Keratinocyte (primary cell): ENCODE measurements around the gene KLRC3. TPM values are rescaled to one million over a fixed set of nuclear protein-coding genes. Genes with fewer than 3 reads are reported as not detected.
A peak's percentile ranks its signal among the peaks of the same experiment; 100 is the strongest.

Source experiments
- DNase-seq: peaks from one replicate; pipeline ENCODE4 v3.0.0-alpha.2; 2011; ENCODE audit warnings: low read depth, missing footprints, low spot score
- FAIRE-seq: peaks from 2 replicates; lab custom pipeline; 2011; peaks lifted over from hg19 to GRCh38; lab: Jason Lieb, UNC
- H2AFZ ChIP-seq: 2 replicates; pipeline ENCODE4 v1.6.0; 2012; ENCODE audit warnings: low read length, control low read depth, inconsistent platforms; ENCODE audit not compliant: control insufficient read depth
- H3K27ac ChIP-seq: 2 replicates; pipeline ENCODE4 v1.5.1; 2011; ENCODE audit warnings: low read length; ENCODE audit not compliant: control insufficient read depth, insufficient read depth
- H3K27me3 ChIP-seq: 3 replicates; pipeline ENCODE4 v1.6.0; 2011; ENCODE audit warnings: low read length; ENCODE audit not compliant: control insufficient read depth, insufficient read depth; ENCODE audit errors: extremely low read depth
- H3K36me3 ChIP-seq, 2 experiments: 2 replicates in 1 of 2; 3 replicates in 1 of 2; pipeline ENCODE4 v1.5.1; 2011; ENCODE audit warnings: low read length in 2 of 2, mild to moderate bottlenecking in 1 of 2; ENCODE audit not compliant: control insufficient read depth in 2 of 2, insufficient read depth in 2 of 2; ENCODE audit errors: extremely low read depth in 1 of 2
- H3K4me1 ChIP-seq: 3 replicates; pipeline ENCODE4 v1.5.1; 2011; ENCODE audit warnings: low read length; ENCODE audit not compliant: control insufficient read depth, insufficient read depth; ENCODE audit errors: extremely low read depth
- H3K4me2 ChIP-seq: 3 replicates; pipeline ENCODE4 v1.6.0; 2011; ENCODE audit warnings: low read depth, low read length; ENCODE audit not compliant: control insufficient read depth, insufficient read depth; ENCODE audit errors: extremely low read depth
- H3K4me3 ChIP-seq, 3 experiments: fragments of 200-600 bp in 1 of 3; sonication (generic) in 1 of 3; 2 replicates in 2 of 3; 3 replicates in 1 of 3; pipeline ENCODE4 v1.5.1; 2011 to 2016; ENCODE audit warnings: low read length in 3 of 3, mild to moderate bottlenecking in 3 of 3, control low read depth in 2 of 3, inconsistent platforms in 1 of 3, low read depth in 1 of 3, mixed read lengths in 1 of 3, mixed run types in 1 of 3, moderate library complexity in 1 of 3; ENCODE audit not compliant: control insufficient read depth in 2 of 3, insufficient read depth in 2 of 3; ENCODE audit errors: extremely low read depth in 1 of 3
- H3K79me2 ChIP-seq: 2 replicates; pipeline ENCODE4 v1.6.0; 2012; ENCODE audit warnings: low read length; ENCODE audit not compliant: control insufficient read depth, insufficient read depth
- H3K9ac ChIP-seq: 3 replicates; pipeline ENCODE4 v1.6.0; 2011; ENCODE audit warnings: low read length; ENCODE audit not compliant: control insufficient read depth, insufficient read depth; ENCODE audit errors: extremely low read depth
- H3K9me1 ChIP-seq: 3 replicates; pipeline ENCODE4 v1.6.0; 2011; ENCODE audit warnings: low read length; ENCODE audit not compliant: control insufficient read depth, insufficient read depth; ENCODE audit errors: extremely low read depth
- H3K9me3 ChIP-seq: 2 replicates; pipeline ENCODE4 v1.5.1; 2012; ENCODE audit warnings: low read depth, low read length; ENCODE audit not compliant: control insufficient read depth
- H4K20me1 ChIP-seq: 3 replicates; pipeline ENCODE4 v1.6.0; 2011; ENCODE audit warnings: low read length; ENCODE audit not compliant: control insufficient read depth, insufficient read depth; ENCODE audit errors: extremely low read depth
- CTCF ChIP-seq, 3 experiments: IDR thresholded peaks in 1 of 3; conservative IDR thresholded peaks in 1 of 3; optimal IDR thresholded peaks in 1 of 3; 2 replicates in 2 of 3; 3 replicates in 1 of 3; pipeline versions ENCODE3 to v1.5.1; 2011; ENCODE audit warnings: low read length in 3 of 3, mild to moderate bottlenecking in 3 of 3, moderate library complexity in 2 of 3, control low read depth in 1 of 3, inconsistent platforms in 1 of 3; ENCODE audit not compliant: insufficient read depth in 2 of 3; ENCODE audit errors: extremely low read depth in 1 of 3
- EZH2 ChIP-seq: IDR thresholded peaks from one replicate; pipeline ENCODE4 v1.6.1; 2012; ENCODE audit warnings: inconsistent platforms, mild to moderate bottlenecking, low read length, moderate library complexity
- dilution Hi-C: fragments of 300-500 bp; cut with MboI; formaldehyde crosslinking; loops from one replicate; pipeline ENCODE4 v1.7.0; 2020; ENCODE audit warnings: low sequenced_read_pairs; ENCODE audit not compliant: extremely low pct_ligation_motif_present
- polyA plus RNA-seq, 5 experiments: library from polyadenylated mRNA; depleted of rRNA in 3 of 5; stranded (reverse) in 3 of 5; stranded (forward) in 1 of 5; unstranded in 1 of 5; fragments of >200 nt; gene quantifications; 1 replicate in 1 of 5; 2 replicates in 3 of 5; 3 replicates in 1 of 5; pipeline versions ENCODE4 v1.2.1 to v1.2.3, GENCODE V29; 2011 to 2012; ENCODE audit warnings: missing spikeins in 2 of 5, low read depth in 1 of 5, low replicate concordance in 1 of 5

KLRC3 gene
- polyA plus RNA-seq, 1 donor (not counting 4 experiments of a cell fraction or from before 2014, with no cell fraction given): not detected

GRCh38 chr12:10364815-10365622 is 55.4 kb downstream of the KLRC3 start:
- Histone ChIP-seq H3K4me2 (peak overlapping the region; percentile 90), H3K27me3 (no peaks in the 10 kb centered on the region), H3K4me1 (peaks cover 48% of the 10 kb centered on the region), H4K20me1 (no peaks in the 10 kb centered on the region), H3K79me2 (peaks cover 28% of the 10 kb centered on the region), H3K9ac (peak overlapping the region; percentile 86), H3K4me3 (peak overlapping the region; percentile 67 to 81 (median 80)), H3K27ac (peak overlapping the region; percentile 91), H3K9me3 (peaks cover 3% of the 10 kb centered on the region), H2AFZ (peak overlapping the region; percentile 83), H3K9me1 (no peaks in the 10 kb centered on the region), H3K36me3 (peaks cover 0 to 1% of the 10 kb centered on the region in 2 experiments)
- DNase-seq (no peak), FAIRE-seq (peak; percentile 55)
- TF ChIP-seq EZH2: no peak
- no peak for TF ChIP-seq CTCF (optimal IDR thresholded peaks at IDR 0.05 in 1 of 3, IDR thresholded peaks at IDR 0.05 in 1 of 3, conservative IDR thresholded peaks at IDR 0.05 in 1 of 3; ENCODE audit: extremely low read depth in 1 of 3, insufficient read depth in 2 of 3, low read length in 3 of 3)
- dilution Hi-C loops: no loop called here

- H3K4me2 ChIP-seq: peak overlapping the region; percentile 90
- dilution Hi-C loops: no loop called here
- peaks cover 25% of the 10 kb centered on the region for H3K79me2 ChIP-seq
- peaks cover 3% of the 10 kb centered on the region for H3K9me3 ChIP-seq
- FAIRE-seq (peak; percentile 51), DNase-seq (no peak)
- no peaks in the 10 kb centered on the region for H3K9me1 ChIP-seq
- peaks cover 44% of the 10 kb centered on the region for H3K4me1 ChIP-seq
- peaks cover 0 to 1% of the 10 kb centered on the region in 2 experiments for H3K36me3 ChIP-seq
- peak overlapping the region; percentile 64 for H2AFZ ChIP-seq
- peak overlapping the region; percentile 86 for H3K9ac ChIP-seq
- TF ChIP-seq CTCF (optimal IDR thresholded peaks at IDR 0.05 in 1 of 3, IDR thresholded peaks at IDR 0.05 in 1 of 3, conservative IDR thresholded peaks at IDR 0.05 in 1 of 3; ENCODE audit: extremely low read depth in 1 of 3, insufficient read depth in 2 of 3, low read length in 3 of 3) (no peak), EZH2 (no peak)
- peak overlapping the region; percentile 67 to 81 (median 80) for H3K4me3 ChIP-seq
- no peaks in the 10 kb centered on the region for H3K27me3 ChIP-seq
- peak overlapping the region; percentile 91 for H3K27ac ChIP-seq
- no peaks in the 10 kb centered on the region for H4K20me1 ChIP-seq
Measured at GRCh38 chr12:10363914-10364814, 56.2 kb downstream of the KLRC3 start.
